HEK293 (cell line): Measurements from ENCODE around the gene CHST4.

Experiments
- CTCF ChIA-PET: fragments of 350-600 bp; formaldehyde crosslinking; extraction: SDS; loops from one replicate; lab custom pipeline; 2021; ENCODE audit warnings: antibody characterized with exemption; lab: Yijun Ruan, JAX
- POLR2A ChIA-PET: fragments of 300-600 bp; formaldehyde crosslinking; extraction: SDS; loops from one replicate; lab custom pipeline; 2020; ENCODE audit warnings: antibody characterized with exemption, inconsistent platforms; lab: Yijun Ruan, JAX
- H3K27ac ChIP-seq: fragments of 200-500 bp; sonication (Bioruptor generic); 2 replicates; pipeline ENCODE4 v1.5.1; 2014; ENCODE audit warnings: low read depth, low read length, control low read depth, inconsistent platforms; ENCODE audit errors: extremely low read depth
- H3K36me3 ChIP-seq, 2 experiments: fragments of 200-500 bp in 1 of 2; sonication (Bioruptor generic) in 1 of 2; 1 replicate in 1 of 2; 2 replicates in 1 of 2; pipeline ENCODE4 v1.5.1; 2014 to 2017; ENCODE audit warnings: inconsistent platforms in 2 of 2, low read length in 2 of 2; ENCODE audit not compliant: control insufficient read depth in 2 of 2, insufficient read depth in 1 of 2
- H3K4me1 ChIP-seq: fragments of 200-500 bp; sonication (Bioruptor generic); 2 replicates; pipeline ENCODE4 v1.5.1; 2014; ENCODE audit warnings: mild to moderate bottlenecking, low read length, inconsistent platforms; ENCODE audit not compliant: control insufficient read depth, insufficient read depth
- H3K4me3 ChIP-seq: 2 replicates; pipeline ENCODE4 v1.5.1; 2011; ENCODE audit warnings: low read depth, mild to moderate bottlenecking, control low read depth, low read length, moderate library complexity
- H3K9me3 ChIP-seq: fragments of 200-500 bp; sonication (Bioruptor generic); 2 replicates; pipeline ENCODE4 v1.5.1; 2014; ENCODE audit warnings: low read depth, low read length, inconsistent platforms; ENCODE audit not compliant: control insufficient read depth, insufficient read depth
- ELK4 ChIP-seq: IDR thresholded peaks from 2 replicates; pipeline ENCODE4 v1.6.1; 2011; ENCODE audit warnings: mild to moderate bottlenecking, low read depth, low read length, borderline replicate concordance
- GFI1B ChIP-seq: fragments of 450-650 bp; formaldehyde crosslinking; IDR thresholded peaks from 2 replicates; pipeline ENCODE4 v1.5.1; 2016; ENCODE audit warnings: missing biosample characterization, missing genetic modification characterization
- HOXA7 ChIP-seq: sonication (generic); formaldehyde crosslinking; IDR thresholded peaks from 2 replicates; pipeline ENCODE4 v1.8.1; 2022; ENCODE audit warnings: missing genetic modification reagents, borderline replicate concordance
- SALL2 ChIP-seq: fragments of 450-650 bp; formaldehyde crosslinking; IDR thresholded peaks from 2 replicates; pipeline ENCODE4 v1.5.0; 2017; ENCODE audit warnings: missing biosample characterization, mild to moderate bottlenecking, missing genetic modification characterization, borderline replicate concordance
- SP3 ChIP-seq: fragments of 450-650 bp; formaldehyde crosslinking; IDR thresholded peaks from 2 replicates; pipeline ENCODE4 v1.5.1; 2016; ENCODE audit warnings: missing biosample characterization, missing genetic modification characterization
- YY2 ChIP-seq: fragments of 450-650 bp; formaldehyde crosslinking; IDR thresholded peaks from 2 replicates; pipeline ENCODE4 v1.5.1; 2016; ENCODE audit warnings: missing biosample characterization, missing genetic modification characterization
- ZBTB49 ChIP-seq: fragments of 450-650 bp; formaldehyde crosslinking; IDR thresholded peaks from 2 replicates; pipeline ENCODE4 v1.5.1; 2016; ENCODE audit warnings: missing biosample characterization, missing genetic modification characterization, low read depth
- ZBTB8A ChIP-seq: fragments of 450-650 bp; formaldehyde crosslinking; IDR thresholded peaks from 2 replicates; pipeline ENCODE4 v1.5.1; 2016; ENCODE audit warnings: missing biosample characterization, missing genetic modification characterization
- ZNF175 ChIP-seq: fragments of 450-650 bp; formaldehyde crosslinking; IDR thresholded peaks from 2 replicates; pipeline ENCODE4 v1.5.1; 2016; ENCODE audit warnings: missing biosample characterization, missing genetic modification characterization
- ZNF2 ChIP-seq: fragments of 450-650 bp; formaldehyde crosslinking; IDR thresholded peaks from 2 replicates; pipeline ENCODE4 v1.5.1; 2016; ENCODE audit warnings: missing biosample characterization, missing genetic modification characterization
- ZNF211 ChIP-seq: fragments of 450-650 bp; formaldehyde crosslinking; IDR thresholded peaks from 2 replicates; pipeline ENCODE4 v1.5.1; 2016; ENCODE audit warnings: low read depth, missing biosample characterization, missing genetic modification characterization
- ZNF221 ChIP-seq: fragments of 450-650 bp; formaldehyde crosslinking; IDR thresholded peaks from 2 replicates; pipeline ENCODE4 v1.5.1; 2017; ENCODE audit warnings: missing biosample characterization, missing genetic modification characterization, borderline replicate concordance
- ZNF280D ChIP-seq: fragments of 450-650 bp; formaldehyde crosslinking; IDR thresholded peaks from 2 replicates; pipeline ENCODE4 v1.5.1; 2016; ENCODE audit warnings: missing biosample characterization, missing genetic modification characterization
- ZNF302 ChIP-seq: fragments of 450-650 bp; formaldehyde crosslinking; IDR thresholded peaks from 2 replicates; pipeline ENCODE4 v1.5.1; 2016; ENCODE audit warnings: missing biosample characterization, missing genetic modification characterization, low read depth
- ZNF423 ChIP-seq: fragments of 450-650 bp; formaldehyde crosslinking; IDR thresholded peaks from 2 replicates; pipeline ENCODE4 v1.5.1; 2016; ENCODE audit warnings: missing biosample characterization, missing genetic modification characterization
- ZNF473 ChIP-seq: fragments of 450-650 bp; formaldehyde crosslinking; IDR thresholded peaks from 2 replicates; pipeline ENCODE4 v1.5.1; 2017; ENCODE audit warnings: missing biosample characterization, missing genetic modification characterization
- ZNF529 ChIP-seq: fragments of 450-650 bp; formaldehyde crosslinking; IDR thresholded peaks from 2 replicates; pipeline ENCODE4 v1.5.1; 2017; ENCODE audit warnings: missing genetic modification characterization, missing biosample characterization; ENCODE audit not compliant: insufficient replicate concordance
- ZNF558 ChIP-seq: fragments of 450-650 bp; formaldehyde crosslinking; IDR thresholded peaks from 2 replicates; pipeline ENCODE4 v1.5.1; 2016; ENCODE audit warnings: missing biosample characterization, missing genetic modification characterization
- ZNF626 ChIP-seq: fragments of 450-650 bp; sonication (Bioruptor Pico); formaldehyde crosslinking; IDR thresholded peaks from 2 replicates; pipeline ENCODE4 v1.5.1; 2018; ENCODE audit warnings: missing biosample characterization, missing genetic modification characterization, inconsistent platforms
- ZNF639 ChIP-seq: fragments of 450-650 bp; formaldehyde crosslinking; IDR thresholded peaks from 2 replicates; pipeline ENCODE4 v1.5.1; 2016; ENCODE audit warnings: missing biosample characterization, missing genetic modification characterization
- ZNF660 ChIP-seq: fragments of 450-650 bp; IDR thresholded peaks from 2 replicates; pipeline ENCODE4 v1.5.1; 2018; ENCODE audit warnings: missing biosample characterization, mild to moderate bottlenecking, missing genetic modification characterization
- ZSCAN5A ChIP-seq: fragments of 450-650 bp; formaldehyde crosslinking; IDR thresholded peaks from 2 replicates; pipeline ENCODE4 v1.5.1; 2016; ENCODE audit warnings: missing biosample characterization, missing genetic modification characterization

CHST4 gene

GRCh38 chr16:71552698-71553503 lies 26.7 kb downstream of the CHST4 start (continued):
- no peak for TF ChIP-seq ZNF302 (tag by site-specific recombination)
- TF ChIP-seq ZNF660 (tag by site-specific recombination): no peak
- no peak for TF ChIP-seq ZNF221 (tag by site-specific recombination)

- POLR2A ChIA-PET: no interaction called here
- no peaks in the 10 kb centered on the region for H3K36me3 ChIP-seq
These were observed 29.1 kb downstream of the CHST4 start for GRCh38 chr16:71555230-71555891.

More at GRCh38 chr16:71555230-71555891, 29.1 kb downstream of the CHST4 start:
- no peak overlapping the region for H3K4me3 ChIP-seq
- no peak overlapping the region for H3K27ac ChIP-seq
- no peak for TF ChIP-seq ZNF529
- no peak for TF ChIP-seq ZNF473 (tag by site-specific recombination)
- TF ChIP-seq ZNF558: no peak
- TF ChIP-seq YY2 (tag by site-specific recombination): no peak
- TF ChIP-seq ZBTB8A (tag by site-specific recombination): no peak
- no peak for TF ChIP-seq ZSCAN5A (tag by site-specific recombination)
- no peak for TF ChIP-seq ZNF211 (tag by site-specific recombination)
- no peak for TF ChIP-seq SALL2 (tag by site-specific recombination)
- no peak for TF ChIP-seq ZNF626 (tag by site-specific recombination)
- no peak for TF ChIP-seq ZNF280D (tag by site-specific recombination)
- no peak for TF ChIP-seq ZNF639 (tag by site-specific recombination)
- no peak for TF ChIP-seq GFI1B (tag by site-specific recombination)
- TF ChIP-seq HOXA7 (CRISPR knock-in tag): no peak
- no peak for TF ChIP-seq ZNF2 (tag by site-specific recombination)
- no peak for TF ChIP-seq ZNF175 (tag by site-specific recombination)
- no peak for TF ChIP-seq ELK4
- no peak for TF ChIP-seq ZNF423
- no peak for TF ChIP-seq ZBTB49 (tag by site-specific recombination)
- TF ChIP-seq SP3 (tag by site-specific recombination): no peak
- CTCF ChIA-PET: interaction anchor here (0.6 to 2.0 kb wide), 8 partner anchors 9 to 876 kb away, joined by 3 to 6 read pairs (median 4); no protein-coding TSS in a partner anchor
- no peaks in the 10 kb centered on the region for H3K9me3 ChIP-seq
- H3K4me1 ChIP-seq: no peaks in the 10 kb centered on the region
